ENCODE data around the gene TCAP.

The TCAP gene

GRCh38 chr17:39635614-39636176 lies 29.5 kb upstream of the TCAP start:
- in situ Hi-C loops (cut with HindIII; ENCODE audit: low sequenced_read_pairs) = no loop called here
- DNase-seq (ENCODE audit: low read depth) = no peak
- no peak overlapping the region for H3K4me3 ChIP-seq (ENCODE audit: low read depth, low read length)
- no peak for TF ChIP-seq CTCF (IDR thresholded peaks at IDR 0.05; ENCODE audit: low read depth, low read length, missing control alignments)

DNA sequence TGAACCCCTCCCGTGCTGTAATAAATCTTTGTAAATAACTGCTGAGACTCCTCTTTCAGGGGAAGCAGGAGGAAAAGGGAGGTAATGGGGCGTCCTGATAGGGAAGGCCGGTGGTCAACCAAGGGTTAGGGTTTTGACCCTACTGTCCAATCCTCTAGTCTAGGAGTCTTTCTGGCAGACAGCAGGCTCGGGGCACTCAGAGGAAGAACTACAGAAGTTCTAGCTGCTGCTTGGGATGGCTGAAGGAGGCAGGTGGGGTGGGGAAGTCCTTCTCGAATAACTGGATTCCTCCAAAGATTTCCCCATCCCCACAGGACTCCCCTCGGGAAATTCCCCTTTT lies 28.6 kb upstream of the TCAP start:
- H3K4me3 ChIP-seq (ENCODE audit: low read depth, low read length) = peak overlapping the region; percentile 93
- in situ Hi-C loops (cut with HindIII; ENCODE audit: low sequenced_read_pairs) = no loop called here
- no peak for DNase-seq (ENCODE audit: low read depth)
- TF ChIP-seq CTCF (IDR thresholded peaks at IDR 0.05; ENCODE audit: low read depth, low read length, missing control alignments) = no peak

DNA sequence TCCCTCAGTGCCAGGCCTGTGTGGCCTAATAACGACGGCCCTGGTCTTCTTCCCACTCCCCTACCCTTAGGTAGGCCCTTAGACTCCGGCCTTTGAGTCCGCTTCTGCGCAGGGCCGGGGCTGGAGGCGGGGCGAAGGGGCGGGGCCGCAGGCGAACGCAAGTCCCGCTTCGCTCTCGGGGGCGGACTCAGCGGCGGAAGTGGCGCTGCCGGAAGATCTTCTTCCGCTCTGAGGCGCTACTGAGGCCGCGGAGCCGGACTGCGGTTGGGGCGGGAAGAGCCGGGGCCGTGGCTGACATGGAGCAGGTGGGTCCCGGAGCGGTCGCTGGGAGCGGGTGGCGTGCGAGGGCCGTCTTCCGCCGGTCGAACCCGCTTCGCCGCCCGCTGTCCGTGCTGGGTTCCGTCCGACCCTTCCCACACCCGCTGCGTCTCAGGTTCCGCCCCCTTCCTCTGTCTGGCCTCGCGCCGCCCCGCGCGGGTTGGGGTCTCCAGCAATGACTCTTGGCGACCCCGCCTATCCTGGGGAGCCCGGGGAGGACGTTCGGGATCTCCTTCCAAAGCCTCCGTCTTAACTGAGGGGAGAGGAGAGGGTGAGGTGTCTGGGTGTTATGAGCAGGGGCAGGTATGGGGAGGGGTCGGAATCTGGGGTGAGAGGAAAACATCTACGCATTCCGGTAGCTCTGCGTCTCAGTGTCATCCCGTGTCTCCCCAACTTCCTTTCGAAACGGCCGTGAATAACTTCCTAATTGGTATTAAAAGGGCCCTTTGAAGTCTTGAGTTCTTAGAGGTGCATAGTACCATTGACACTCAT lies 28.0 kb upstream of the TCAP start, which contains the start of gene STARD3:
TSS of gene STARD3 (plus strand) at position 218 of the 810 bp plus-strand sequence. CDS start 16,388 bp downstream, outside the sequence.
- in situ Hi-C loops (cut with HindIII; ENCODE audit: low sequenced_read_pairs) = no loop called here
- TF ChIP-seq CTCF (IDR thresholded peaks at IDR 0.05; ENCODE audit: low read depth, low read length, missing control alignments) = no peak
- H3K4me3 ChIP-seq (ENCODE audit: low read depth, low read length) = peak within 1 kb of the TSS; percentile 93
- peak; percentile 47 for DNase-seq (ENCODE audit: low read depth)

DNA sequence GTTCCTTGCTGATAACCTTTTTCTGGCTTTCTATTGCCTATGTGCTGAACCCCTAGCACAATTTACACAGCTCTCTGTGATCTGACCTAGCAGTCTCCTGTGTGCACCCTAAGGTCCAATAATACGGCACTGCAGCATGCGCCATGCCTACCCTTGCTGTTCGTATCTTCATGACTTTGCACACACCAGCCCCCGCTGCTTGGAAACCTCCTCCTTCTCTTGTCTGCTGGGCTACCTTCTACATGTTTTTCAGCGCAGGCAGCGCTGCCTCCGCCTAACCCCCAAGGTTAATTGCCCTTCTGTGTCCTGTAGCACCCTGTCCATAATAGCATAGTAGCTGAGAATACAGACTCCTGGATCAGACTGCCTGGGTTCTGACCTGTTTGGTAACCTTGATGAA lies 26.8 kb upstream of the TCAP start:
- TF ChIP-seq CTCF (IDR thresholded peaks at IDR 0.05; ENCODE audit: low read depth, low read length, missing control alignments) = no peak
- DNase-seq (ENCODE audit: low read depth) = no peak
- H3K4me3 ChIP-seq (ENCODE audit: low read depth, low read length) = peak overlapping the region; percentile 93
- in situ Hi-C loops (cut with HindIII; ENCODE audit: low sequenced_read_pairs) = no loop called here

DNA sequence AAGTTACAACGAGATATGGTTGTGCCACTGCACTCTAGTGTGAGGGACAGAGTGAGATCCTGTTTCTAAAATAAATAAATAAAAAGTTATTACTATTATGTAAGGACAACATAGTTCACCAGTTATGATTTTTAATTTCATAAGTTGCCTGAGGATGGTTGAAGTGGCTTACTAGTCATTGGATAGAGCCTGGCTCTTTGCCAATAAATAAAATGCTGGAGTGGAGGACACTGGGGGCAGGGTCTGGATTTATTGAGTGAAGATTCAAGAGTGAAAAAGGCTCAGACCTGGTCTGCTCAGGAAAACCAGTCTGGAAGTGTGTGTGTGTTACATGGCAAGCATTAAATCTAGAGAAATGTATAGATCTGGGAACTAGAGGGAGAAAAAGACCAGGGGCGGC lies 26.1 kb upstream of the TCAP start:
- TF ChIP-seq CTCF (IDR thresholded peaks at IDR 0.05; ENCODE audit: low read depth, low read length, missing control alignments) = no peak
- no peak for DNase-seq (ENCODE audit: low read depth)
- H3K4me3 ChIP-seq (ENCODE audit: low read depth, low read length) = no peak overlapping the region
- in situ Hi-C loops (cut with HindIII; ENCODE audit: low sequenced_read_pairs) = no loop called here

GRCh38 chr17:39639566-39640458 lies 25.3 kb upstream of the TCAP start:
- DNase-seq (ENCODE audit: low read depth) = no peak
- H3K4me3 ChIP-seq (ENCODE audit: low read depth, low read length) = no peak overlapping the region
- in situ Hi-C loops (cut with HindIII; ENCODE audit: low sequenced_read_pairs) = no loop called here
- TF ChIP-seq CTCF (IDR thresholded peaks at IDR 0.05; ENCODE audit: low read depth, low read length, missing control alignments) = no peak
